ENCODE measurements around the gene RNF19B. TPM values are rescaled to one million over a fixed set of nuclear protein-coding genes. Genes with fewer than 3 reads are reported as not detected.
A peak's percentile ranks its signal among the peaks of the same experiment; 100 is the strongest.

The RNF19B gene
- total RNA-seq = 14.3 TPM
- long read RNA-seq, transcript RNF19B-203 (9 exons, 2,560 nt) = minor isoform, 9 of 49 reads
- long read RNA-seq, transcript RNF19B-201 (9 exons, 2,334 nt) = major isoform, 25 of 49 reads
- long read RNA-seq, transcript RNF19B-202 (9 exons, 2,598 nt) = minor isoform, 8 of 49 reads
- long read RNA-seq, partial matches to known transcripts = 0 of 49 reads
- long read RNA-seq, other reads (novel, unspliced or antisense) = 7 of 49 reads

DNA sequence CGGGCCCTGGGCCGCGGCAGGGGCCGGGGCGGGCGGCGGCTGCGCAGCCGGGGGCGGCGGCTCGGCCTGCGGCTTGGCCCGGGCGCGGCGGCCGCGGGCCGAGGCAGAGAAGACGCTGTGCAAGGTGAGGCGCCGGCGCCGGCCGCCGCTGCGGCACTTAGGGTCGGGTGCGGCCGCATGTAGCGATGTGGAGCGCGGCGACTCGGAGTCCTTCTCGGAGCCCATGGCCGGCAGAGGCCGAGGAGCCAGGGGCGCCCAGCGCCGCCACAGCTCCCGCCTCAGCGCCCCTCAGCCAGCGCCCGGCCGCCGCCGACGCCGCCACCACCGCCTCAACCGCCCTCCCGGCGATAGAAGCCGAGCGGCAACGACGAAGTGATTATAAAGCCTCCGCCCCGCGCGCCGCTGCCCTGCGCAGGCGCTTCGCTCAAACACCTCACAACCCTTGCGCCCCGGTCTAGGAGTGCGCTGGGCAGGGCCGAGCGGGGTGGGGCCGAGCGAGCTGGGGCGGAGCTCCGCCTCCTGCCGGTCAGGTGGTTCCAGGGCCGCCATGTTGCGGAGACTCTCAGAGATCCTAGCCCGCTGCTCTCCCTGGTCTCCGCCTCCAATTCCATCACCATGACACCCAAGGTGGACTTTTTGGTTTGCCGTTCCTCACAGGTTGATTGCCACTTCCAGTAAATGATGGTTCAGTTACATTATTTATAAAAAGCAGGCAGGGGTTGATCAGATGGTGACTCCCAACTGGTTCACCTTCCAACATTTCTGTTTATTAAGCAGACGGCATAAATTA lies at the start of gene RNF19B:
RNF19B (minus strand) TSS at position 349 of the 790 bp plus-strand sequence; CDS start at position 225, 124 bp downstream.
- DNase-seq = peak; percentile 97
- intact Hi-C loops (cut with DNase I) = no loop called here
- ATAC-seq (ENCODE audit: poor library complexity) = peak; percentile 98

GRCh38 chr1:33013791-33014190 lies 49.2 kb upstream of the RNF19B start:
- intact Hi-C loops (cut with DNase I) = no loop called here
- ATAC-seq (ENCODE audit: poor library complexity) = no peak
- DNase-seq = no peak

GRCh38 chr1:33012165-33012564 lies 47.6 kb upstream of the RNF19B start:
- ATAC-seq (ENCODE audit: poor library complexity) (no peak), DNase-seq (no peak)
- intact Hi-C loops (cut with DNase I) = no loop called here

DNA sequence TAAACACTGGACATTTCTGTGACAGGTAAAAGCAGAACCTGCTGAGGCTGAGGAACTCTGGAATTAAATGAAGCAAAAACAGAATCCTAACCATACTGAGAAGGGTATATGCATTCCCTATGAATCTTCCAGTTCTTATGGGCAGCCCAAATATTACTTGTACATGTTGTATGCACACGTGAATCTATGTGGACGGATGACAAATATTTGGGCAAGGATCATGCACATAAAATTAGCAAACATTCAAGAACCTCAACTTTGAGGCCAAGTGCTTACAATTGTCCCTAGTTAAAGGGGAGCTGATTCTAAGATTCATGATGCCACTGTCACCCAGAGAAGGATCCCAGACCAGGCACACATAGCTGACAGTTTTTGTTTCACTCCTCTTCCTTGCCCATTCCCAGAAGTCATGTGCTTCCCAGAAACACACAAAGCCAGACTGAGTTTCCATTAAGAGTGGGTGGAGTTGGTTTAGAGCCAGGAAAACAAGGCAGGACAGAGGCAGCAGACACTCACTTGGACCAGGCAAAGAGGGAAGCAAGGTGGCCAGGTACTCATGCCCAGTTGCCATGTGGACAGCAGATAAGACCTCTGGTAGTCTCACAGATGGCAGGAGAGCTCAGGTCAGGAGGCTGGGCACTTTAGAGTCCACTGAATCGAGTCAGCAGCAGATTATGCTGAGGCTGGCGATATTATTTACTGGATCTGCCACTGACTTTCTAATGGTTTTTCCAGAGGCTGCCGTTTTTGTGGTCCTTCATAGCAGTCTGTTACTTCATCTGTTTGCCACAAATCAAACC lies 46.5 kb upstream of the RNF19B start:
- peak; percentile 55 for DNase-seq
- ATAC-seq (ENCODE audit: poor library complexity) = peak; percentile 84
- intact Hi-C loops (cut with DNase I) = no loop called here

- DNase-seq = no peak
- intact Hi-C loops (cut with DNase I) = no loop called here
- peak; percentile 40 for ATAC-seq (ENCODE audit: poor library complexity)
Measured at GRCh38 chr1:33009561-33009960, 45.0 kb upstream of the RNF19B start.

DNA sequence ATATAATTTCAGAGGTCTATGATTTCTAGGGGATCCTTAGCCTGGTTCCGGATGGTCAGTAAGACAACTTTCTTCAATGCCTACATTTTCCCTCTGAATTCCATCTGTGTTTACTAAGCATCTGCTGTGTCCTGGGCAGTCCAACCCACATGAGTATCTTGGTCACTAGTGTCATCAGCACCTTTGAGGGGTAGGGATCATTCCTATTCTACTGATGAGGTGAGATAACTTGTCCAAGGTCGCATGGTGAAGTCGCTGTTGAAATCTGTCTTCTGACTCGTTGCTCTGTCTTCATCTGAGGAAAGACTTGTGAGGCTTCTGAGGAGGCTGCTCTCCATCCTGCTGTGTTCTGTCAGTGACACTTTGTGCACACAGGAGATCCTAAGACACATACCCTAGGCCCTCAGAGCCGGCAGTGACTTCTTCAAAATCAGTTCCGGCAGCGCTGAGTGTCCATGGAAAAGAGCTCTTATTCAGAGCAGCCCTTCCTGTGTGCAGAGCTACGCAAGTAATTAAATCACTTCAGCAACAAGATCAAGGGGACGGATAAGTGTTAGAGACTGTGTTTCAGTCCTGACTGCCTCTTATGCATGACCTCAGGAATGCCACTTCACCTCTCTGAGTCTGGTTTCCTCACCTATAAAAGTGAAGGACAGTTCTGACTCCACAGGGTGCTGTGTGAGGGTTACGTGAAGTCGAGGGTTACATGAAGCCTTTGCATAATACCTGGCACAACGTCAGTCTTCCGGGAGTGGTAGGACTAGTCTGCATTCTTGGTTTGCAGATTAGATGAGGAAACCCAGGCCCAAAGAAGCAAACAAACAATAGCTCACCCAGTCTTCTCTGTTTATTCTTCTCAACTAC lies 43.7 kb upstream of the RNF19B start:
- ATAC-seq (ENCODE audit: poor library complexity) = peak; percentile 9
- no peak for DNase-seq
- intact Hi-C loops (cut with DNase I) = no loop called here

DNA sequence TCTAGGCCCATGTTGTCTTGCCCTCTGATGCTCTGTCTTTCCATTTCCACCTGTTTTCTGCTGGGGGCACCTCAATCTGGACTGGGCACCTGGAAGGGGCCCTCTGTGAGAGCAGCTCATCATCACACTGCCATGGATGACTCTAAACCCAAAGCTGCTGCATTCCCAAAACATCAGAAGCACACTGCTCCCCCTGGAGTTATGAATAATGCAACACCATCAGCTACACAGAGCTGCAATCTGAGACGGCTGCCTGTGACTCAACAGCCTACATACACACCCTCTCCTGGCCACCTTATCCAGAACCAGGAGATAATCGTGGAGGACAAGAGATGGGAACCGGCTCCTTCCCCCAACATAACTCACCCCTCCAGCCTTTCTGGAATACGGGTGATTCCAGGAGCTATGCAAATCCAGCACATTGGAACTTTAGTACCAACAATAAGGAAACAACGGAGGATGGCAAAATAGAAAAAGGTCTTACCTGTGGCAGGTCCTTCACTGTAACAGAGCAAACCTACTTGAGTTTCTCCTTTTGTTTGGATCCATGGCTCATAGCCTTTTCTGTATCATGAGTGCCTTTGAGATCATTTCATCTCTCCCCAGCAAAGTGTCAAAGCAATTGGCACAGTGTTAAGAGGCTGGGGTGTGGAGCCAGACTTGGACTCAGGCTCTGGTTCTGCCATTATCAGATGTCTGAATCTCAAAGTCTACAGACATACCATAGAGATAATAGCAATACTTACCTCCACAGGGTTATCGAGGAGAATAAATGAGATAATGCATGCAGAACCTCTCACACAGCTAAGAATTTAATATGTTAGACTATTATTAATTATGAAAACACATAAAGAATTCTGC lies 42.8 kb upstream of the RNF19B start:
- intact Hi-C loops (cut with DNase I) = no loop called here
- ATAC-seq (ENCODE audit: poor library complexity) (peak; percentile 53), DNase-seq (no peak)

- no peak for ATAC-seq (ENCODE audit: poor library complexity)
- intact Hi-C loops (cut with DNase I) = no loop called here
- no peak for DNase-seq
Measured at GRCh38 chr1:33005838-33006421, 41.3 kb upstream of the RNF19B start.

DNA sequence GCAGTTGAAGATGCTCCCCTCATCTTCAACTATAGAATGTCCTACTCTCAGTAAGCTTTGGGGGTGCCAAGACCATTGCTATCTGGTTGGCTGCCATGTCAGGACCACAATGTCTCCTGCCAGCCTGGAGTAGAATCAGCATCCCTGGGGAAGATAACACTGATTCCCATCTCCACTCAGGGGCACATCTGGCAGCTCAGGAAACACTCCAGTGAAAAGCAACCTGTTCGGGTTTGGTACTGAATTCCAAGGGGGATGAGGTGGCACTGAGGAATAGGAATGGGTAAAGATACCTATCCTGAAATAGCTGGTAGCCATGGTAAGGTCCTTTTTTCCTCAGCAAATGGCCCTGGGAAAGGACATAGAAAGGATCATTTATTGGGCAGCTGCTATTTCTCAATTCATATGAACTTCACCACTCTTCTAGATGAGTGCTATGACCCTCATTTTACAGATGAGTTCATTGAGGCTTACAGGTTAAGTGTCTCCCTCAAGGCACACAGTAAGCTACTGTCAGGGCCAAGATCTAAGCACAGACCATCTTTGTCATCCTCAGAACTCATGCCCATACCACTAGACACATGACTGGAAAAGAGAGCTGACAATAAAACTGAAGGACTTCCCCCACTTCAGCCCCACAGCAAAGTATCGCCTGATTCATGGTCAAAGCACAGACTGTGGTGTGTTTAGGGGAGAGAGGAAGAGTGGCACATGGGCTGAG lies 40.7 kb upstream of the RNF19B start:
- ATAC-seq (ENCODE audit: poor library complexity) (no peak), DNase-seq (no peak)
- intact Hi-C loops (cut with DNase I) = no loop called here

GRCh38 chr1:33004613-33005012 lies 40.0 kb upstream of the RNF19B start:
- intact Hi-C loops (cut with DNase I) = no loop called here
- ATAC-seq (ENCODE audit: poor library complexity) (no peak), DNase-seq (no peak)

DNA sequence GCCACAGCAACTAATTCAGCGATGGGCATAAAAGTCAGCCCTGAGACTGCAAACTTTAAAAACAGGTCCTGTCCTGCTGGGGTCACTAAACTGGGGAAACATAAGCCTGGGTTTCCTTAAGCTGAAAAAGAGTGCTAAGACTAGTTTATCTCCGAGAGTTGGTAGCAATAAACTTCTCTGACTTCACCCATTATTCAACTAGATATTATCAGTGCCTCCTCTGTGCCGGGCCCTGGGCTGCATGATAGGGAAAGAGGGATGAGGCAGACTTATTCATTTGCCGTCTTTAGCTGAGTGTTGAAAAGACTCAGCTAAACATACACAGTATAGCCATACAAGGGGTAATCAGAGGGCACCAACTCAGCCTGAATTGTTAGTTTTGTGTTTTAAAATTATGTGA lies 39.0 kb upstream of the RNF19B start:
- intact Hi-C loops (cut with DNase I) = no loop called here
- DNase-seq (no peak), ATAC-seq (ENCODE audit: poor library complexity) (no peak)

GRCh38 chr1:33002006-33002405 lies 37.4 kb upstream of the RNF19B start:
- DNase-seq (no peak), ATAC-seq (ENCODE audit: poor library complexity) (no peak)
- intact Hi-C loops (cut with DNase I) = no loop called here

DNA sequence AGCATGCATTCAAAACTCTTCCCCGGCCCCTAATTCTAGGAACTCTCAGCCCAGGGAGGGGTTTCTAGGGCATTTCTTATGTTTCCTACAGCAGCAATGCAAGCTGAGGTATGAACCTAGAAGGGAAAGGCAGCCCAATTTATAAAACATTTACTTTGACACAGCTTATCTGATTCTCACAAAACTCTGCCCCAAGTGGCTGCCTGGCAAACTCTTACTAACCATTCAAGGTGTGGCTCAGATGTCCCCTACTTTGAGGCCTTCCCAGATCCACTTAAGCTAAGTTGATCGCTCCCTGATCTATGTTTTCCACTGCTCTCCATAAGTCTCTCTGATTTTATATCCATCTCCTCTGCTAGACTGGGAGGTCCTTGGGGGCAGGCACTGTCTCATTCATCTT lies 36.7 kb upstream of the RNF19B start:
- DNase-seq = no peak

DNA sequence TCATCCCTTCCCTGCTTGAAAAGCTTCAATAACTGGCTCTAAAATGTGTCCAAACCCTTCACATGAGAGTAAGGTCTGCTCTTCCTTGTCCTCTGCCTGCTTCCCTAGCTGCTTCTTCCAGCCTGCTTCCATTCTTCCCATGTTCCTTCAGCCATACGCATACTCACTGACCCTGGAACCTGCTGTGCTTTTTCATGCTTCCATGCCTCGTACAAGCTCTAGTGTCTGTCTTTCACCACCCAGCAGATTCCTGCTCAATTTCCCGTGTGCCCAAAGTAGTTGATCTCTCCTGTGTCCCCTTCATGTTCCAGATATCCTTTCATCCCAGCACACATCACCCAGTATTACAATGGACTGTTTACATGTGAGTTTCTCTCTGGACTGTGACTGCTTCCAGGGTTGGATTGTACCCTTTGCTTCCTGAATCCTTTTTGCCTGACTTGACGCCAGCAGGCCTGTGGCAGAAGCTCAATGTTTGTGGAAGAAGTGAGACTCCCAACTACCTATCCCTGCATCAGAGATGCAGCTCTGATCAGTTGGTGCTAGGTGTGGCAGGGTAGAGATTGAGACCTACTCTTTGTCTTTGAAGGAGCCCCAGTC lies 35.9 kb upstream of the RNF19B start:
- no peak for DNase-seq
- ATAC-seq (ENCODE audit: poor library complexity) = no peak
- intact Hi-C loops (cut with DNase I) = no loop called here

More for the DNA sequence above, 36.7 kb upstream of the RNF19B start:
- intact Hi-C loops (cut with DNase I) = no loop called here
- no peak for ATAC-seq (ENCODE audit: poor library complexity)

DNA sequence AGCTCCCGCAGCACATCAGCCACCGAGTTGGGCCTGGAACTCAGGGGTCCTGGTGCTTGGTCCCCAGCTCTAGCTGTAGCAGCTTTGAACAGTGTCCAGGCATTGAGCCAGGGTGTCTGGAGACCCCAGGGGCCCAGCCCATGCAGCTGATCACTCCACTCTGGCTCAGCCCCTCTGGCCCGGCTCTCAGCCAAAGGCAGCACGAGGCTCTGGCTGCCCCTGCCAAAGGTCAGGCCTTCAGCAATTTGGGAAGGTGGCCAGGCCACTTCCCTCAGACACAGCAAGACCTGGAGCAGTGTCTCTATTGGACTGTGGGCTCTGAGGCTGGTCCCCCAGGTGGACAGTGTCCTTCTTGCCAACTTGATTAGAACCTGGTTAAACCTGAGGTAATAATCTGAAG lies 34.4 kb upstream of the RNF19B start:
- ATAC-seq (ENCODE audit: poor library complexity) (peak; percentile 86), DNase-seq (peak; percentile 79)
- intact Hi-C loops (cut with DNase I) = no loop called here

DNA sequence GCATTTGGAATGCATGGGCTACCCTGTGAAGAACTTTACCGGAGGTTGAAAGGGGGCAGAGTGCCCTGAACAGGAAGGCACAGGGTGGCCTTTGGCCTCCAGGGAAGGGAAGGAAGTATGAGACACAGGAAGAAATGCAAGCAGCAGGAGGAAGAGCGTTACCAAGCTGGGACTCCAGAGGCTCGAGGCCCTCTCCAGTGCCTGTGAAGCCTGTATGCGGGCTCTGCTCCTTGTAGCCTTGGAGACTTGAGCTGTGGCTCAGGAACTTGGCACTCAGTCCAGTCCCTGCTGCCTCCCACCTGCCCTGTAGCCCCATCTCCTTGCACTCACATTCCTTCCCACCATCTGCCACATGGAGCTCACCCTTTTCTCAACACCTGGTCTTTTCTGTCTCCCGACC lies 33.5 kb upstream of the RNF19B start:
- intact Hi-C loops (cut with DNase I) = no loop called here
- ATAC-seq (ENCODE audit: poor library complexity) (peak; percentile 13), DNase-seq (no peak)

Data from Right ventricle myocardium superior (tissue), 1 donor.